Neural progenitor cell (in vitro differentiated cells): Measurements from ENCODE around the gene STXBP4. TPM values are rescaled to one million over a fixed set of nuclear protein-coding genes. Genes with fewer than 3 reads are reported as not detected.

Experiments used
- DNase-seq: peaks from one replicate; pipeline ENCODE4 v3.0.0-alpha.2; 2016; ENCODE audit warnings: low spot score
- H2AFZ ChIP-seq: fragments of 200-600 bp; sonication (generic); replicated peaks from 2 replicates; pipeline ENCODE4 v1.6.1; 2016; ENCODE audit warnings: antibody characterized with exemption
- H3F3A ChIP-seq: fragments of 200-600 bp; sonication (generic); 2 replicates; pipeline ENCODE4 v1.6.1; 2016; ENCODE audit warnings: antibody characterized with exemption, low read depth
- H3K27ac ChIP-seq: fragments of 200-600 bp; sonication (generic); 2 replicates; pipeline ENCODE4 v1.5.1; 2016; ENCODE audit warnings: mild to moderate bottlenecking
- H3K27me3 ChIP-seq: fragments of 200-600 bp; sonication (generic); 2 replicates; pipeline ENCODE4 v1.6.1; 2016; ENCODE audit warnings: mild to moderate bottlenecking, moderate library complexity
- H3K36me3 ChIP-seq: fragments of 200-600 bp; sonication (generic); 2 replicates; pipeline ENCODE4 v1.5.1; 2016
- H3K4me1 ChIP-seq: fragments of 200-600 bp; sonication (generic); 2 replicates; pipeline ENCODE4 v1.6.1; 2016; ENCODE audit warnings: mixed run types
- H3K4me2 ChIP-seq: fragments of 200-600 bp; sonication (generic); 2 replicates; pipeline ENCODE4 v1.6.1; 2016
- H3K4me3 ChIP-seq: fragments of 200-600 bp; sonication (generic); 2 replicates; pipeline ENCODE4 v1.5.1; 2016
- H3K79me2 ChIP-seq: fragments of 200-600 bp; sonication (generic); 2 replicates; pipeline ENCODE4 v1.6.1; 2016; ENCODE audit warnings: low read depth
- H3K9ac ChIP-seq: fragments of 200-600 bp; sonication (generic); 2 replicates; pipeline ENCODE4 v1.6.1; 2016
- H3K9me3 ChIP-seq: fragments of 200-600 bp; sonication (generic); 2 replicates; pipeline ENCODE4 v1.5.1; 2016; ENCODE audit warnings: low read depth
- H4K20me1 ChIP-seq: fragments of 200-600 bp; sonication (generic); 2 replicates; pipeline ENCODE4 v1.6.1; 2016; ENCODE audit warnings: low read depth
- H3K27ac Mint-ChIP-seq: 3 replicates; pipeline ENCODE4 v1.8.0; 2021; ENCODE audit warnings: mixed read lengths
- H3K27me3 Mint-ChIP-seq: 2 replicates; pipeline ENCODE4 v1.8.0; 2022; ENCODE audit warnings: low read depth, mild to moderate bottlenecking, inconsistent platforms, moderate library complexity, mixed read lengths; ENCODE audit not compliant: insufficient read depth
- H3K36me3 Mint-ChIP-seq: 3 replicates; pipeline ENCODE4 v1.8.0; 2021; ENCODE audit warnings: mixed read lengths
- H3K4me1 Mint-ChIP-seq: 3 replicates; pipeline ENCODE4 v1.8.0; 2021; ENCODE audit warnings: mixed read lengths
- H3K4me3 Mint-ChIP-seq: 3 replicates; pipeline ENCODE4 v1.8.0; 2021; ENCODE audit warnings: mild to moderate bottlenecking, moderate library complexity, mixed read lengths
- H3K9me3 Mint-ChIP-seq: 3 replicates; pipeline ENCODE4 v1.8.0; 2020; ENCODE audit warnings: mixed read lengths
- CTCF ChIP-seq: fragments of 200-600 bp; sonication (generic); IDR thresholded peaks from 2 replicates; pipeline ENCODE4 v1.5.1; 2017; ENCODE audit warnings: antibody characterized with exemption, mild to moderate bottlenecking
- EZH2 ChIP-seq: fragments of 200-600 bp; sonication (generic); IDR thresholded peaks from 2 replicates; pipeline ENCODE4 v1.6.1; 2017; ENCODE audit warnings: antibody characterized with exemption, mild to moderate bottlenecking, moderate library complexity
- EZH2phosphoT487 ChIP-seq: fragments of 200-600 bp; sonication (generic); IDR thresholded peaks from 2 replicates; pipeline ENCODE4 v1.6.1; 2017; ENCODE audit warnings: antibody characterized with exemption
- total RNA-seq: library from RNA; depleted of rRNA; stranded (reverse); fragments of >200 nt; gene quantifications from 2 replicates; pipeline ENCODE4 v1.2.3, GENCODE V29; 2015; ENCODE audit warnings: low replicate concordance

The STXBP4 gene
- total RNA-seq, 1 donor from 2014 or later: 111 TPM

- Mint-ChIP-seq H3K27me3 (no peaks in the 10 kb centered on the region), H3K27ac (no peak overlapping the region), H3K36me3 (peaks cover 17% of the 10 kb centered on the region)
These were observed 120.7 kb downstream of the STXBP4 start for GRCh38 chr17:55089256-55089655.

GRCh38 chr17:55090079-55090492 lies 121.5 kb downstream of the STXBP4 start:
- Histone ChIP-seq H3K27me3 (no peaks in the 10 kb centered on the region), H3K9ac (no peak overlapping the region), H3K4me1 (peaks cover 9% of the 10 kb centered on the region), H3F3A (no peaks in the 10 kb centered on the region), H3K36me3 (peaks cover 6% of the 10 kb centered on the region), H3K4me2 (no peak overlapping the region), H3K9me3 (no peaks in the 10 kb centered on the region), H3K4me3 (no peak overlapping the region), H4K20me1 (no peaks in the 10 kb centered on the region), H2AFZ (no peak overlapping the region), H3K27ac (no peak overlapping the region), H3K79me2 (no peaks in the 10 kb centered on the region)
- Mint-ChIP-seq H3K36me3 (peaks cover 17% of the 10 kb centered on the region), H3K4me1 (peaks cover 9% of the 10 kb centered on the region), H3K4me3 (no peak overlapping the region), H3K27ac (peak overlapping the region; percentile 31), H3K27me3 (no peaks in the 10 kb centered on the region), H3K9me3 (no peaks in the 10 kb centered on the region)
- no peak for TF ChIP-seq EZH2phosphoT487
- no peak for TF ChIP-seq EZH2
- TF ChIP-seq CTCF: no peak
- DNase-seq: peak; percentile 3

More at GRCh38 chr17:55089256-55089655, 120.7 kb downstream of the STXBP4 start:
- Histone ChIP-seq H3K4me2 (no peak overlapping the region), H3F3A (no peaks in the 10 kb centered on the region), H3K27ac (no peak overlapping the region), H3K36me3 (peaks cover 6% of the 10 kb centered on the region), H3K79me2 (no peaks in the 10 kb centered on the region), H4K20me1 (no peaks in the 10 kb centered on the region), H3K27me3 (no peaks in the 10 kb centered on the region), H2AFZ (no peak overlapping the region), H3K9me3 (no peaks in the 10 kb centered on the region), H3K4me1 (peaks cover 9% of the 10 kb centered on the region), H3K9ac (no peak overlapping the region), H3K4me3 (no peak overlapping the region)
- Mint-ChIP-seq H3K9me3 (no peaks in the 10 kb centered on the region), H3K4me3 (no peak overlapping the region), H3K4me1 (peaks cover 9% of the 10 kb centered on the region)
- DNase-seq: no peak
- TF ChIP-seq CTCF (no peak), EZH2phosphoT487 (no peak), EZH2 (no peak)

- no peak overlapping the region for H3K4me3 Mint-ChIP-seq
- Histone ChIP-seq H2AFZ (no peak overlapping the region), H4K20me1 (no peaks in the 10 kb centered on the region), H3F3A (no peaks in the 10 kb centered on the region), H3K9me3 (no peaks in the 10 kb centered on the region), H3K36me3 (no peaks in the 10 kb centered on the region), H3K9ac (no peak overlapping the region), H3K4me2 (no peak overlapping the region), H3K27ac (no peak overlapping the region), H3K27me3 (no peaks in the 10 kb centered on the region), H3K4me1 (peaks cover 9% of the 10 kb centered on the region), H3K79me2 (no peaks in the 10 kb centered on the region), H3K4me3 (no peak overlapping the region)
- DNase-seq: no peak
- H3K4me1 Mint-ChIP-seq: peaks cover 9% of the 10 kb centered on the region
- TF ChIP-seq EZH2: no peak
- TF ChIP-seq EZH2phosphoT487: no peak
- H3K36me3 Mint-ChIP-seq: peaks cover 4% of the 10 kb centered on the region
- no peaks in the 10 kb centered on the region for H3K27me3 Mint-ChIP-seq
- no peak overlapping the region for H3K27ac Mint-ChIP-seq
- H3K9me3 Mint-ChIP-seq: no peaks in the 10 kb centered on the region
These were observed 124.8 kb downstream of the STXBP4 start for GRCh38 chr17:55093353-55093752.

- no peak overlapping the region for H2AFZ ChIP-seq
- H3K9me3 Mint-ChIP-seq: no peaks in the 10 kb centered on the region
- no peak for TF ChIP-seq EZH2
- no peak for TF ChIP-seq CTCF
- TF ChIP-seq EZH2phosphoT487: no peak
- H3K9me3 ChIP-seq: no peaks in the 10 kb centered on the region
- H3K4me1 ChIP-seq: no peaks in the 10 kb centered on the region
- H4K20me1 ChIP-seq: no peaks in the 10 kb centered on the region
- H3K27ac ChIP-seq: no peak overlapping the region
- no peak overlapping the region for H3K4me2 ChIP-seq
- H3K79me2 ChIP-seq: no peaks in the 10 kb centered on the region
- no peak overlapping the region for H3K4me3 ChIP-seq
- no peaks in the 10 kb centered on the region for H3K27me3 Mint-ChIP-seq
- no peak overlapping the region for H3K9ac ChIP-seq
- H3K27ac Mint-ChIP-seq: no peak overlapping the region
- no peak for DNase-seq
- no peak overlapping the region for H3K4me3 Mint-ChIP-seq
- peaks cover 7% of the 10 kb centered on the region for H3K36me3 Mint-ChIP-seq
- H3K4me1 Mint-ChIP-seq: no peaks in the 10 kb centered on the region
- no peaks in the 10 kb centered on the region for H3F3A ChIP-seq
- no peaks in the 10 kb centered on the region for H3K27me3 ChIP-seq
- H3K36me3 ChIP-seq: no peaks in the 10 kb centered on the region
These were observed 130.2 kb downstream of the STXBP4 start for GRCh38 chr17:55098765-55099164.
